ENCODE results near the gene AXDND1. TPM values are rescaled to one million over a fixed set of nuclear protein-coding genes. Genes with fewer than 3 reads are reported as not detected.

The AXDND1 gene
- polyA plus RNA-seq, 1 of the 3 experiments (the other 2 are of a cell fraction), result 0.16 TPM

DNA sequence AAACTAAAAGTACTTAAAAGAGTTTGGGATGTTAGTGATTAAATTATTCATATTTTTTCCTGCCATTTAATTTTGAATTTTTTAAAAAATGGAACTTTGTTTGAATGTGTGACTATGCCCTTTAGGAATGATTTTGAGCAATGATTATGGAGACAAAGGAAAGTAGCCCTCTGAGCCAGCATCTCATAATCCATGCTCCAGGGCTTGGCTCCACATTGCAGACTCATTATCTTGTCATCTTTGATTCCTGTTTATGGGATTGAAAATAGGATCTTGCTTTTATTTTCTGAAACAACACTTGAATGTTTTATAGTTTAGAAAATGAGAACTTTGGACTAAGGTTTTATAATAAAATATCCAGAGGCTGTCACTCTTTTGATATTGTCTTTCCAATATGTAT is 14.5 kb downstream of the AXDND1 start (continued):
- TF ChIP-seq CHD2 (IDR thresholded peaks at IDR 0.05; ENCODE audit: low read length, partially characterized antibody) (no peak), JUND (IDR thresholded peaks at IDR 0.05) (no peak), RFX5 (IDR thresholded peaks at IDR 0.05; ENCODE audit: low read length) (no peak), TEAD4 (IDR thresholded peaks at IDR 0.05; ENCODE audit: borderline replicate concordance, insufficient read depth) (no peak), SMC3 (IDR thresholded peaks at IDR 0.05; ENCODE audit: low read depth, low read length) (no peak), NFIC (IDR thresholded peaks at IDR 0.05; ENCODE audit: borderline replicate concordance) (no peak), MEF2A (IDR thresholded peaks at IDR 0.05; ENCODE audit: borderline replicate concordance, low read depth) (no peak), SIN3A (IDR thresholded peaks at IDR 0.05; ENCODE audit: borderline replicate concordance, low read depth, low read length) (no peak), ELF1 (IDR thresholded peaks at IDR 0.05) (no peak), EP300 (IDR thresholded peaks at IDR 0.05; ENCODE audit: borderline replicate concordance in 1 of 2, low read depth in 1 of 2, low read length in 1 of 2) (no peak)

DNA sequence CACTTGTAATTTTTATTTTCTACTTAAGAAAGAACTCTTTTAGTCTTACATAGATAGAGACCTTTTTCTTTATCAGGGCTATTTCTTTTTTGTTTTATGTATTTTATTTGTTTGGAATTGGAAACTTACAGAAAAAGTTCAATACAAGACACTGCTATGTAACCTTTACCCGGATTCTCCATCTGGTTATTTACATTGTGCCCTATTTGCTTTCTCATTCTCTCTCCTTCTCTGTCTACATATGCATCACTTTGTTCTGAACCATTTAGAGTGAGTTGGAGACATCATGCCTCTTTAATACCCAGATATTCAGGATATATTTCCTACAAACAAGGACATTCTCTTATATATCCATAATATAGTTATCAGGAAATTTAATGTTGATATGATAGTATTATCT is 18.3 kb downstream of the AXDND1 start:
- CTCF ChIA-PET, result no interaction called here

More for the DNA sequence above, 18.3 kb downstream of the AXDND1 start:
- Histone ChIP-seq H3K4me3 (ENCODE audit: low read depth in 2 of 2, low read length in 1 of 2) (no peak overlapping the region), H3K4me1 (ENCODE audit: control insufficient read depth in 1 of 2, insufficient read depth in 2 of 2, low read depth in 1 of 2, low read length in 1 of 2) (no peaks in the 10 kb centered on the region), H3K79me2 (ENCODE audit: insufficient read depth) (no peaks in the 10 kb centered on the region), H3K9me3 (no peaks in the 10 kb centered on the region), H2AFZ (ENCODE audit: low read depth) (no peak overlapping the region), H3F3A (replicated peaks; ENCODE audit: insufficient read depth) (no peaks in the 10 kb centered on the region), H3K27me3 (ENCODE audit: insufficient read depth) (no peaks in the 10 kb centered on the region), H4K20me1 (ENCODE audit: insufficient read depth) (no peaks in the 10 kb centered on the region), H3K27ac (ENCODE audit: low read depth in 2 of 2, low read length in 1 of 2) (no peak overlapping the region), H3K9me2 (no peaks in the 10 kb centered on the region), H3K4me2 (no peak overlapping the region), H3K9ac (no peak overlapping the region), H3K36me3 (replicated peaks in 1 of 2; ENCODE audit: control insufficient read depth in 1 of 2, insufficient read depth in 2 of 2, low read length in 1 of 2) (no peaks in the 10 kb centered on the region)
- POLR2A ChIA-PET, result no interaction called here
- no peak for DNase-seq
- TF ChIP-seq TEAD4 (IDR thresholded peaks at IDR 0.05; ENCODE audit: borderline replicate concordance, insufficient read depth) (no peak), RXRA (IDR thresholded peaks at IDR 0.05; ENCODE audit: borderline replicate concordance, low read depth) (no peak), ELF1 (IDR thresholded peaks at IDR 0.05) (no peak), EP300 (IDR thresholded peaks at IDR 0.05; ENCODE audit: borderline replicate concordance in 1 of 2, low read depth in 1 of 2, low read length in 1 of 2) (no peak), POLR2AphosphoS5 (IDR thresholded peaks at IDR 0.05; ENCODE audit: low read depth, low read length) (no peak), SMC3 (IDR thresholded peaks at IDR 0.05; ENCODE audit: low read depth, low read length) (no peak), NRF1 (IDR thresholded peaks at IDR 0.05; ENCODE audit: low read depth, low read length) (no peak), CHD2 (IDR thresholded peaks at IDR 0.05; ENCODE audit: low read length, partially characterized antibody) (no peak), JUND (IDR thresholded peaks at IDR 0.05) (no peak), GATA2 (CRISPR knock-in tag; IDR thresholded peaks at IDR 0.05) (no peak), RFX5 (IDR thresholded peaks at IDR 0.05; ENCODE audit: low read length) (no peak), TCF12 (IDR thresholded peaks at IDR 0.05) (no peak), GABPA (IDR thresholded peaks at IDR 0.05; ENCODE audit: low read depth) (no peak), NFIC (IDR thresholded peaks at IDR 0.05; ENCODE audit: borderline replicate concordance) (no peak)
- TF ChIP-seq, protein P1, sequence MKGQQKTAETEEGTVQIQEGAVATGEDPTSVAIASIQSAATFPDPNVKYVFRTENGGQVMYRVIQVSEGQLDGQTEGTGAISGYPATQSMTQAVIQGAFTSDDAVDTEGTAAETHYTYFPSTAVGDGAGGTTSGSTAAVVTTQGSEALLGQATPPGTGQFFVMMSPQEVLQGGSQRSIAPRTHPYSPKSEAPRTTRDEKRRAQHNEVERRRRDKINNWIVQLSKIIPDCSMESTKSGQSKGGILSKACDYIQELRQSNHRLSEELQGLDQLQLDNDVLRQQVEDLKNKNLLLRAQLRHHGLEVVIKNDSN (IDR thresholded peaks at IDR 0.05; ENCODE audit: borderline replicate concordance, low read depth), result no peak
- TF ChIP-seq, protein P2, sequence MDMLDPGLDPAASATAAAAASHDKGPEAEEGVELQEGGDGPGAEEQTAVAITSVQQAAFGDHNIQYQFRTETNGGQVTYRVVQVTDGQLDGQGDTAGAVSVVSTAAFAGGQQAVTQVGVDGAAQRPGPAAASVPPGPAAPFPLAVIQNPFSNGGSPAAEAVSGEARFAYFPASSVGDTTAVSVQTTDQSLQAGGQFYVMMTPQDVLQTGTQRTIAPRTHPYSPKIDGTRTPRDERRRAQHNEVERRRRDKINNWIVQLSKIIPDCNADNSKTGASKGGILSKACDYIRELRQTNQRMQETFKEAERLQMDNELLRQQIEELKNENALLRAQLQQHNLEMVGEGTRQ (IDR thresholded peaks at IDR 0.05; ENCODE audit: borderline replicate concordance, low read depth, low read length), result no peak
- TF ChIP-seq, protein P3, sequence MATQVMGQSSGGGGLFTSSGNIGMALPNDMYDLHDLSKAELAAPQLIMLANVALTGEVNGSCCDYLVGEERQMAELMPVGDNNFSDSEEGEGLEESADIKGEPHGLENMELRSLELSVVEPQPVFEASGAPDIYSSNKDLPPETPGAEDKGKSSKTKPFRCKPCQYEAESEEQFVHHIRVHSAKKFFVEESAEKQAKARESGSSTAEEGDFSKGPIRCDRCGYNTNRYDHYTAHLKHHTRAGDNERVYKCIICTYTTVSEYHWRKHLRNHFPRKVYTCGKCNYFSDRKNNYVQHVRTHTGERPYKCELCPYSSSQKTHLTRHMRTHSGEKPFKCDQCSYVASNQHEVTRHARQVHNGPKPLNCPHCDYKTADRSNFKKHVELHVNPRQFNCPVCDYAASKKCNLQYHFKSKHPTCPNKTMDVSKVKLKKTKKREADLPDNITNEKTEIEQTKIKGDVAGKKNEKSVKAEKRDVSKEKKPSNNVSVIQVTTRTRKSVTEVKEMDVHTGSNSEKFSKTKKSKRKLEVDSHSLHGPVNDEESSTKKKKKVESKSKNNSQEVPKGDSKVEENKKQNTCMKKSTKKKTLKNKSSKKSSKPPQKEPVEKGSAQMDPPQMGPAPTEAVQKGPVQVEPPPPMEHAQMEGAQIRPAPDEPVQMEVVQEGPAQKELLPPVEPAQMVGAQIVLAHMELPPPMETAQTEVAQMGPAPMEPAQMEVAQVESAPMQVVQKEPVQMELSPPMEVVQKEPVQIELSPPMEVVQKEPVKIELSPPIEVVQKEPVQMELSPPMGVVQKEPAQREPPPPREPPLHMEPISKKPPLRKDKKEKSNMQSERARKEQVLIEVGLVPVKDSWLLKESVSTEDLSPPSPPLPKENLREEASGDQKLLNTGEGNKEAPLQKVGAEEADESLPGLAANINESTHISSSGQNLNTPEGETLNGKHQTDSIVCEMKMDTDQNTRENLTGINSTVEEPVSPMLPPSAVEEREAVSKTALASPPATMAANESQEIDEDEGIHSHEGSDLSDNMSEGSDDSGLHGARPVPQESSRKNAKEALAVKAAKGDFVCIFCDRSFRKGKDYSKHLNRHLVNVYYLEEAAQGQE (IDR thresholded peaks at IDR 0.05; ENCODE audit: low read depth, low read length), result no peak
- WGBS (ENCODE audit: low lambda C conversion rate), result 55% methylated on average over 1 of the region's 1 CpG

Measured in SK-N-SH (cell line).